ENCODE measurements around the gene COL4A2.
"Not testable (repeated sequence)": the region's sequence is repeated elsewhere in the genome, so short reads cannot be mapped to it uniquely, and the experiment has no call there.

Gene COL4A2

DNA sequence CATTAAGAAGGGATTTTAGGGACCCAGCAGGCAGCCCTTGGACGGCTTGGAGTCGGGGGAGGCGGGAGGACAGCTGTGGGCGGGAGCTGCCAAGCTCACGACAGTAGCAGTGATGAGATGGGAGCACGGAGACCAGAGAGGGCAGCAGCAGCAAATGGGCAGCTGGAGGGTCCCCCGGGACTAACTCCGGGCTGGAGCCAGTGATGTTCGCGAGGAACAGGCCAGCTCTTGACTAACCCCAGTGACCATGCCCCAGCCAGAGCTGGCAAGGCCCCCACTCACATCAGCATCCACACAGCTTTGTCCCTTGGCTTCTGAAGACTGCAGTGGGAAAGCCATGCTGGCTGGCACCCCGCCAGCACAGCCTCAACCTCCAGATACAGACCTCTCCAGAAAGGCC is 172.6 kb downstream of the COL4A2 start:
- Histone ChIP-seq H3K9me3 (ENCODE audit: low read depth, low read length) (no peaks in the 10 kb centered on the region), H3K9ac (ENCODE audit: insufficient read length) (no peak overlapping the region), H3K4me3 (no peak overlapping the region), H3K36me3 (ENCODE audit: insufficient read depth, low read length) (peaks cover 4% of the 10 kb centered on the region; the same call in 1 of the 2 replicates), H3K27ac (no peak overlapping the region)
- TF ChIP-seq POLR2AphosphoS5 (IDR thresholded peaks at IDR 0.05; ENCODE audit: borderline replicate concordance, low read depth, low read length) (no peak), EZH2 (IDR thresholded peaks at IDR 0.05) (no peak), FOXP2 (optimal IDR thresholded peaks at IDR 0.05; ENCODE audit: control extremely low read depth, extremely low read length, insufficient read depth) (no peak)
- DNase-seq (ENCODE audit: low read depth, low spot score) = no peak

DNA sequence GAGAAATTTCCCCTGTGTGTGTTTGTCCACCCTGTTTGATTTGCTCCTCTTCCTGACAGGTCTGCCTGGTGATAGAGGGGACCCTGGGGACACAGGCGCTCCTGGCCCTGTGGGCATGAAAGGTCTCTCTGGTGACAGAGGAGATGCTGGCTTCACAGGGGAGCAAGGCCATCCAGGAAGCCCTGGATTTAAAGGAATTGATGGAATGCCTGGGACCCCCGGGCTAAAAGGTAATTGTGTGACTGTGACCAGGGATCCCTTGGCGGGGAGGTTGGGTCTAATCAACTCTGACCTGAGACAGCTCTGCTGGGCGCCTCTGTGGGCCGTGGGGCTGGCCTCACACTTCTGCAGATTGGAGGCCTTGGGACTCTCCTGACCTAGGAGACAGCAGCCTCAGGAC is 173.1 kb downstream of the COL4A2 start:
- no peak for DNase-seq (ENCODE audit: low read depth, low spot score)
- H3K9ac ChIP-seq (ENCODE audit: insufficient read length) = no peak overlapping the region
- H3K27ac ChIP-seq = no peak overlapping the region
- no peak for TF ChIP-seq POLR2AphosphoS5 (IDR thresholded peaks at IDR 0.05; ENCODE audit: borderline replicate concordance, low read depth, low read length)
- TF ChIP-seq FOXP2 (optimal IDR thresholded peaks at IDR 0.05; ENCODE audit: control extremely low read depth, extremely low read length, insufficient read depth) = no peak
- no peak for TF ChIP-seq EZH2 (IDR thresholded peaks at IDR 0.05)
- H3K4me3 ChIP-seq = no peak overlapping the region
- H3K36me3 ChIP-seq (ENCODE audit: insufficient read depth, low read length) = peaks cover 4% of the 10 kb centered on the region; the same call in 1 of the 2 replicates
- no peaks in the 10 kb centered on the region for H3K9me3 ChIP-seq (ENCODE audit: low read depth, low read length)

- no peak overlapping the region for H3K27ac ChIP-seq
- peaks cover 4% of the 10 kb centered on the region; the same call in 1 of the 2 replicates for H3K36me3 ChIP-seq (ENCODE audit: insufficient read depth, low read length)
- TF ChIP-seq FOXP2 (optimal IDR thresholded peaks at IDR 0.05; ENCODE audit: control extremely low read depth, extremely low read length, insufficient read depth) (no peak), POLR2AphosphoS5 (IDR thresholded peaks at IDR 0.05; ENCODE audit: borderline replicate concordance, low read depth, low read length) (no peak), EZH2 (IDR thresholded peaks at IDR 0.05) (no peak)
- DNase-seq (ENCODE audit: low read depth, low spot score) = no peak
- H3K9me3 ChIP-seq (ENCODE audit: low read depth, low read length) = no peaks in the 10 kb centered on the region
- no peak overlapping the region for H3K4me3 ChIP-seq
- no peak overlapping the region for H3K9ac ChIP-seq (ENCODE audit: insufficient read length)
These were observed 176.4 kb downstream of the COL4A2 start for GRCh38 chr13:110483386-110483968.

- no peak overlapping the region for H3K27ac ChIP-seq
- H3K36me3 ChIP-seq (ENCODE audit: insufficient read depth, low read length) = peaks cover 4% of the 10 kb centered on the region; the same call in 1 of the 2 replicates
- H3K9ac ChIP-seq (ENCODE audit: insufficient read length) = no peak overlapping the region
- H3K4me3 ChIP-seq = no peak overlapping the region
- DNase-seq (ENCODE audit: low read depth, low spot score) = no peak
- TF ChIP-seq EZH2 (IDR thresholded peaks at IDR 0.05) = no peak
- no peak for TF ChIP-seq POLR2AphosphoS5 (IDR thresholded peaks at IDR 0.05; ENCODE audit: borderline replicate concordance, low read depth, low read length)
- TF ChIP-seq FOXP2 (optimal IDR thresholded peaks at IDR 0.05; ENCODE audit: control extremely low read depth, extremely low read length, insufficient read depth) = no peak
- no peaks in the 10 kb centered on the region for H3K9me3 ChIP-seq (ENCODE audit: low read depth, low read length)
These were observed 177.4 kb downstream of the COL4A2 start for GRCh38 chr13:110484290-110485048.

- Histone ChIP-seq H3K27ac (no peak overlapping the region), H3K9me3 (ENCODE audit: low read depth, low read length) (no peaks in the 10 kb centered on the region), H3K36me3 (ENCODE audit: insufficient read depth, low read length) (peaks cover 4% of the 10 kb centered on the region; the same call in 1 of the 2 replicates), H3K9ac (ENCODE audit: insufficient read length) (no peak overlapping the region), H3K4me3 (no peak overlapping the region)
- TF ChIP-seq EZH2 (IDR thresholded peaks at IDR 0.05) = no peak
- no peak for TF ChIP-seq POLR2AphosphoS5 (IDR thresholded peaks at IDR 0.05; ENCODE audit: borderline replicate concordance, low read depth, low read length)
- no peak for TF ChIP-seq FOXP2 (optimal IDR thresholded peaks at IDR 0.05; ENCODE audit: control extremely low read depth, extremely low read length, insufficient read depth)
- DNase-seq (ENCODE audit: low read depth, low spot score) = no peak
These were observed 178.5 kb downstream of the COL4A2 start for GRCh38 chr13:110485604-110486003.

- TF ChIP-seq EZH2 (IDR thresholded peaks at IDR 0.05) (no peak), POLR2AphosphoS5 (IDR thresholded peaks at IDR 0.05; ENCODE audit: borderline replicate concordance, low read depth, low read length) (no peak), FOXP2 (optimal IDR thresholded peaks at IDR 0.05; ENCODE audit: control extremely low read depth, extremely low read length, insufficient read depth) (no peak)
- H3K27ac ChIP-seq = no peak overlapping the region
- H3K4me3 ChIP-seq = no peak overlapping the region
- H3K9me3 ChIP-seq (ENCODE audit: low read depth, low read length) = no peaks in the 10 kb centered on the region
- DNase-seq (ENCODE audit: low read depth, low spot score) = no peak
- H3K9ac ChIP-seq (ENCODE audit: insufficient read length) = no peak overlapping the region
- peaks cover 4% of the 10 kb centered on the region; the same call in 1 of the 2 replicates for H3K36me3 ChIP-seq (ENCODE audit: insufficient read depth, low read length)
These were observed 179.1 kb downstream of the COL4A2 start for GRCh38 chr13:110486061-110486715.

- H3K4me3 ChIP-seq; DNase-seq (ENCODE audit: low read depth, low spot score); H3K36me3 ChIP-seq (ENCODE audit: insufficient read depth, low read length); H3K9me3 ChIP-seq (ENCODE audit: low read depth, low read length); H3K9ac ChIP-seq (ENCODE audit: insufficient read length); H3K27ac ChIP-seq: not testable (repeated sequence)
These were observed 179.8 kb downstream of the COL4A2 start for GRCh38 chr13:110486880-110487279.

- no peak for TF ChIP-seq EZH2 (IDR thresholded peaks at IDR 0.05)
- no peak for TF ChIP-seq POLR2AphosphoS5 (IDR thresholded peaks at IDR 0.05; ENCODE audit: borderline replicate concordance, low read depth, low read length)
- TF ChIP-seq FOXP2 (optimal IDR thresholded peaks at IDR 0.05; ENCODE audit: control extremely low read depth, extremely low read length, insufficient read depth) = no peak
- Histone ChIP-seq H3K4me3 (no peak overlapping the region), H3K9ac (ENCODE audit: insufficient read length) (no peak overlapping the region), H3K9me3 (ENCODE audit: low read depth, low read length) (no peaks in the 10 kb centered on the region), H3K27ac (no peak overlapping the region), H3K36me3 (ENCODE audit: insufficient read depth, low read length) (no peaks in the 10 kb centered on the region; the same call in 1 of the 2 replicates)
- DNase-seq (ENCODE audit: low read depth, low spot score) = no peak
These were observed 183.1 kb downstream of the COL4A2 start for GRCh38 chr13:110490009-110490770.
